HepG2 (cell line): ENCODE data around the gene FLVCR1. TPM values are rescaled to one million over a fixed set of nuclear protein-coding genes. Genes with fewer than 3 reads are reported as not detected.
"Not testable (repeated sequence)": the region's sequence is repeated elsewhere in the genome, so short reads cannot be mapped to it uniquely, and the experiment has no call there.

Experiments
- ATAC-seq: fragments of 200-7000 bp; cut with Tn5 transposase; 3 replicates; pipeline ENCODE4 v1.9.1; 2020; ENCODE audit warnings: mild to moderate bottlenecking, moderate library complexity
- BruUV-seq: library from RNA; stranded (reverse); fragments of 400-500 nt; replicated peaks from 2 replicates; lab custom pipeline; 2021; lab: Mats Ljungman, UMichigan
- CTCF ChIA-PET: fragments of 300-600 bp; formaldehyde crosslinking; extraction: SDS; loops from one replicate; lab custom pipeline; 2021; ENCODE audit warnings: low total read pairs, inconsistent platforms, low intra/inter-chr PET ratio; lab: Yijun Ruan, JAX
- POLR2A ChIA-PET: fragments of 350-600 bp; sonication (Branson Sonifier 250); formaldehyde crosslinking; loops from one replicate; lab custom pipeline; 2020; ENCODE audit warnings: antibody characterized with exemption, inconsistent platforms; lab: Yijun Ruan, JAX
- DNase-seq: peaks from one replicate; pipeline ENCODE4 v3.0.0-alpha.2; 2015; ENCODE audit warnings: low spot score
- FAIRE-seq: peaks from 3 replicates; lab custom pipeline; 2011; peaks lifted over from hg19 to GRCh38; lab: Jason Lieb, UNC
- H2AFZ ChIP-seq: one replicate; pipeline ENCODE4 v1.6.1; 2011; ENCODE audit warnings: low read length, inconsistent platforms
- H3K27ac ChIP-seq: fragments of 300-600 bp; 3 replicates; pipeline ENCODE4 v1.8.0; 2011; ENCODE audit warnings: mixed run types, mild to moderate bottlenecking, mixed read lengths, low read length, inconsistent platforms; ENCODE audit not compliant: insufficient read depth; ENCODE audit errors: extremely low read length
- H3K27me3 ChIP-seq, 2 experiments: fragments of 200-600 bp in 1 of 2; 2 replicates in 1 of 2; 3 replicates in 1 of 2; pipeline versions ENCODE4 v1.6.0 to v1.8.0; 2011; ENCODE audit warnings: low read length in 2 of 2, mild to moderate bottlenecking in 2 of 2, moderate library complexity in 2 of 2, inconsistent platforms in 1 of 2; ENCODE audit not compliant: insufficient read depth in 2 of 2, control insufficient read depth in 1 of 2
- H3K36me3 ChIP-seq, 2 experiments: fragments of 200-600 bp in 1 of 2; replicated peaks in 1 of 2; 2 replicates in 1 of 2; 3 replicates in 1 of 2; pipeline versions ENCODE4 v1.5.1 to v1.8.0; 2011; ENCODE audit warnings: low read length in 2 of 2, inconsistent platforms in 1 of 2; ENCODE audit not compliant: insufficient read depth in 2 of 2, control insufficient read depth in 1 of 2
- H3K4me1 ChIP-seq: 2 replicates; pipeline ENCODE4 v1.5.1; 2012; ENCODE audit warnings: low read length, inconsistent platforms; ENCODE audit not compliant: insufficient read depth
- H3K4me2 ChIP-seq: 2 replicates; pipeline ENCODE4 v1.6.0; 2011; ENCODE audit warnings: low read depth, low read length, inconsistent platforms
- H3K4me3 ChIP-seq, 3 experiments: fragments of 200-600 bp in 1 of 3; sonication (generic), shearing (Covaris generic) in 1 of 3; replicated peaks in 1 of 3; 2 replicates each; pipeline ENCODE4 v1.5.1; 2011 to 2016; ENCODE audit warnings: low read length in 3 of 3, inconsistent platforms in 2 of 3, low read depth in 2 of 3, mild to moderate bottlenecking in 2 of 3, control low read depth in 1 of 3, mixed read lengths in 1 of 3; ENCODE audit not compliant: insufficient read depth in 1 of 3
- H3K79me2 ChIP-seq: one replicate; pipeline ENCODE4 v1.6.1; 2011; ENCODE audit warnings: low read length, inconsistent platforms; ENCODE audit not compliant: insufficient read depth
- H3K9ac ChIP-seq: 2 replicates; pipeline ENCODE4 v1.6.0; 2011; ENCODE audit warnings: mild to moderate bottlenecking, low read depth, low read length, inconsistent platforms; ENCODE audit not compliant: insufficient read depth
- H3K9me3 ChIP-seq: 2 replicates; pipeline ENCODE4 v1.5.1; 2012; ENCODE audit warnings: mild to moderate bottlenecking, low read length
- H4K20me1 ChIP-seq: 2 replicates; pipeline ENCODE4 v1.6.0; 2011; ENCODE audit warnings: inconsistent platforms, mild to moderate bottlenecking, low read length, moderate library complexity; ENCODE audit not compliant: insufficient read depth
- CEBPB ChIP-seq: IDR thresholded peaks from 2 replicates; pipeline ENCODE4 v1.6.1; 2011; ENCODE audit warnings: low read depth, low read length, improper control_type of control experiment, borderline replicate concordance
- CEBPG ChIP-seq: IDR thresholded peaks from 2 replicates; pipeline ENCODE4 v1.6.1; 2016
- ZNF460 ChIP-seq: sonication (generic); formaldehyde crosslinking; IDR thresholded peaks from 2 replicates; pipeline ENCODE4 v1.5.1; 2020; ENCODE audit warnings: missing genetic modification reagents, mild to moderate bottlenecking, borderline replicate concordance
- ZNF780A ChIP-seq: sonication (generic); formaldehyde crosslinking; IDR thresholded peaks from 2 replicates; pipeline ENCODE4 v1.8.0; 2022; ENCODE audit warnings: mild to moderate bottlenecking, missing genetic modification reagents, moderate library complexity
- WGBS: methylation state at CpG from one replicate; pipeline ENCODE4 v1.1.6; 2017; ENCODE audit warnings: low lambda C conversion rate; 5-methylcytosine and 5-hydroxymethylcytosine counted together
- in situ Hi-C: cut with HindIII; loops from 2 replicates; pipeline ENCODE4 v1.10.0; 2017; ENCODE audit warnings: low pct_unique_long_range_greater_than_20kb; ENCODE audit not compliant: extremely low pct_ligation_motif_present
- intact Hi-C: fragments of 100-400 bp; cut with micrococcal nuclease; formaldehyde crosslinking; loops from one replicate; pipeline ENCODE4 v1.10.0; 2022; ENCODE audit not compliant: unreplicated experiment
- polyA plus RNA-seq, 8 experiments: library from polyadenylated mRNA; depleted of rRNA in 3 of 8; stranded (reverse) in 7 of 8; unstranded in 1 of 8; fragments of >200 nt; fragmentation: Illumina TruSeq in 4 of 8; extraction: Trizol in 4 of 8; gene quantifications; 2 replicates each; pipeline versions ENCODE4 v1.2.1 to v1.2.3, GENCODE V29; 2011 to 2016; ENCODE audit warnings: low read depth in 4 of 8, missing spikeins in 1 of 8, mixed read lengths in 1 of 8; ENCODE audit not compliant: insufficient read depth in 1 of 8
- total RNA-seq, 5 experiments: library from RNA; depleted of rRNA; stranded (reverse); fragments of >200 nt; fragmentation: Illumina TruSeq; extraction: Trizol; gene quantifications; 2 replicates each; pipeline ENCODE4 v1.2.3, GENCODE V29; 2016; ENCODE audit warnings: low read depth in 1 of 5
- TF ChIP-seq, protein P1 (sequence below): sonication (generic); formaldehyde crosslinking; IDR thresholded peaks from 2 replicates; pipeline ENCODE4 v1.5.0; 2020; ENCODE audit warnings: mild to moderate bottlenecking, missing genetic modification reagents

FLVCR1 gene
- total and polyA plus RNA-seq, 2 of the 13 experiments (the other 11 are each of a cell fraction or from before 2014, with no cell fraction given) = 14.8 to 39.8 TPM

- DNase-seq = no peak
- TF ChIP-seq CEBPB (peak; percentile 16; the same call in 1 of the 2 replicates), ZNF780A (CRISPR knock-in tag) (no peak)
- H4K20me1 ChIP-seq = peaks cover 12% of the 10 kb centered on the region
- in situ Hi-C loops (no loop called here), intact Hi-C loops (no loop called here)
- no peaks in the 10 kb centered on the region; a peak in 1 of 5 replicates for H3K27me3 ChIP-seq
- no peak overlapping the region for H3K27ac ChIP-seq
- H3K9me3 ChIP-seq = no peaks in the 10 kb centered on the region
- H3K9ac ChIP-seq = no peak overlapping the region
- no peak for FAIRE-seq
- H3K4me2 ChIP-seq = peak overlapping the region; percentile 52
- no peak overlapping the region for H2AFZ ChIP-seq
- H3K4me3 ChIP-seq = peak overlapping the region in 2 of 3 experiments; percentile 4 to 41; a peak in 2 of 6 replicates
- POLR2A ChIA-PET = interaction anchor here (7.2 kb wide), 1 partner anchor 70 kb away, joined by 80 read pairs; the partner anchor contains the start of genes NSL1 and TATDN3
- H3K36me3 ChIP-seq = peaks cover 4 to 9% of the 10 kb centered on the region in 2 experiments; a peak in 4 of 5 replicates
- CTCF ChIA-PET = no interaction called here
- peaks cover 59% of the 10 kb centered on the region for H3K79me2 ChIP-seq
- H3K4me1 ChIP-seq = peaks cover 44% of the 10 kb centered on the region
- no TSS peak for BruUV-seq
- 79% methylated on average over 2 of the region's 2 CpGs for WGBS
- no peak for ATAC-seq
Measured at GRCh38 chr1:212862111-212862690, 4.1 kb downstream of the FLVCR1 start.

DNA sequence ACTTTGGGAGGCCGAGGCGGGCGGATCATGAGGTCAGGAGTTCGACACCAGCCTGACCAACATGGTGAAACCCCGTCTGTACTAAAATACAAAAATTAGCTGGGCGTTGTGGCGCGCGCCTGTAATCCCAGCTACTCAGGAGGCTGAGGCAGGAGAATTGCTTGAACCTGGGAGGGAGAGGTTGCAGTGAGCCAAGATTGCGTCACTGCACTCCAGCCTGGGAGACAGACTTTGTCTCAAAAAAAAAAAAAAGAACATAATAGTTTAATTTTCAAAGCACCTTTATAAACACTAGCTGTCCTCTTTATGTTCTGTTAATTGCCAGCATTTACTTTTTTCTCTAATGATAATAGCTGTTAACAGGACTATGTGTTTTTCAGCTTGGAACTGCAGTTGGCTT is 5.3 kb downstream of the FLVCR1 start:
- H2AFZ ChIP-seq, DNase-seq, H3K27ac ChIP-seq, intact Hi-C loops, CTCF ChIA-PET, H3K27me3 ChIP-seq, FAIRE-seq, in situ Hi-C loops, H3K9me3 ChIP-seq, ATAC-seq, BruUV-seq, H3K4me3 ChIP-seq, POLR2A ChIA-PET, H3K36me3 ChIP-seq, H3K9ac ChIP-seq: not testable (repeated sequence)
- 94% methylated on average over 10 of the region's 10 CpGs for WGBS
- Histone ChIP-seq H3K79me2 (peaks cover 58% of the 10 kb centered on the region), H3K4me1 (peaks cover 44% of the 10 kb centered on the region), H3K4me2 (peak overlapping the region; percentile 52; the same call in 1 of the 2 replicates), H4K20me1 (peaks cover 12% of the 10 kb centered on the region)
- TF ChIP-seq CEBPG (peak; percentile 69), ZNF460 (peak; percentile 16; the same call in 1 of the 2 replicates), CEBPB (peak; percentile 21; the same call in 1 of the 2 replicates)
- TF ChIP-seq, protein P1, sequence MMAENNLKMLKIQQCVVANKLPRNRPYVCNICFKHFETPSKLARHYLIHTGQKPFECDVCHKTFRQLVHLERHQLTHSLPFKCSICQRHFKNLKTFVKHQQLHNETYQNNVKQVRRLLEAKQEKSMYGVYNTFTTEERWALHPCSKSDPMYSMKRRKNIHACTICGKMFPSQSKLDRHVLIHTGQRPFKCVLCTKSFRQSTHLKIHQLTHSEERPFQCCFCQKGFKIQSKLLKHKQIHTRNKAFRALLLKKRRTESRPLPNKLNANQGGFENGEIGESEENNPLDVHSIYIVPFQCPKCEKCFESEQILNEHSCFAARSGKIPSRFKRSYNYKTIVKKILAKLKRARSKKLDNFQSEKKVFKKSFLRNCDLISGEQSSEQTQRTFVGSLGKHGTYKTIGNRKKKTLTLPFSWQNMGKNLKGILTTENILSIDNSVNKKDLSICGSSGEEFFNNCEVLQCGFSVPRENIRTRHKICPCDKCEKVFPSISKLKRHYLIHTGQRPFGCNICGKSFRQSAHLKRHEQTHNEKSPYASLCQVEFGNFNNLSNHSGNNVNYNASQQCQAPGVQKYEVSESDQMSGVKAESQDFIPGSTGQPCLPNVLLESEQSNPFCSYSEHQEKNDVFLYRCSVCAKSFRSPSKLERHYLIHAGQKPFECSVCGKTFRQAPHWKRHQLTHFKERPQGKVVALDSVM (CRISPR knock-in tag) = 0 out of 2 replicates have a peak, but pooled peaks have one; percentile 14
